Breast epithelium (tissue), 3 donors: Measurements from ENCODE around the gene C20orf144.

Source experiments
- POLR2A ChIP-seq: fragments of 450-650 bp; IDR thresholded peaks from one replicate; pipeline ENCODE4 v1.6.1; 2016; ENCODE audit warnings: antibody characterized with exemption, mild to moderate bottlenecking, moderate library complexity
- POLR2AphosphoS5 ChIP-seq, 3 donors: sonication (generic); formaldehyde crosslinking; IDR thresholded peaks; one replicate each; pipeline ENCODE4 v1.6.1; 2017; ENCODE audit warnings: antibody characterized with exemption in 3 of 3

GRCh38 chr20:33653900-33654596 lies 8.1 kb upstream of the C20orf144 start:
- TF ChIP-seq POLR2AphosphoS5 (IDR thresholded peaks at IDR 0.05) = peak in 1 of 3 donors; percentile 39
- no peak for TF ChIP-seq POLR2A
